GM18505 (cell line): ENCODE results near the gene HOXC6.

Experiments
- ATAC-seq: cut with Tn5 transposase; IDR thresholded peaks from one replicate; pipeline ENCODE4 v1.9.1; 2021; ENCODE audit not compliant: unreplicated experiment
- POLR2A ChIP-seq: IDR thresholded peaks from 4 replicates; pipeline ENCODE4 v1.6.1; 2011; ENCODE audit warnings: borderline replicate concordance; ENCODE audit not compliant: insufficient read depth, insufficient read length; ENCODE audit errors: extremely low read depth

HOXC6 gene

GRCh38 chr12:53995002-53995377 is 33.2 kb upstream of the HOXC6 start:
- no peak for TF ChIP-seq POLR2A
- no peak for ATAC-seq

GRCh38 chr12:53995378-53996239 is 32.6 kb upstream of the HOXC6 start:
- ATAC-seq: no peak
- TF ChIP-seq POLR2A: no peak

GRCh38 chr12:53996240-53997203 is 31.7 kb upstream of the HOXC6 start:
- no peak for ATAC-seq
- no peak for TF ChIP-seq POLR2A

GRCh38 chr12:53997204-53998109 is 30.8 kb upstream of the HOXC6 start:
- no peak for ATAC-seq
- no peak for TF ChIP-seq POLR2A

DNA sequence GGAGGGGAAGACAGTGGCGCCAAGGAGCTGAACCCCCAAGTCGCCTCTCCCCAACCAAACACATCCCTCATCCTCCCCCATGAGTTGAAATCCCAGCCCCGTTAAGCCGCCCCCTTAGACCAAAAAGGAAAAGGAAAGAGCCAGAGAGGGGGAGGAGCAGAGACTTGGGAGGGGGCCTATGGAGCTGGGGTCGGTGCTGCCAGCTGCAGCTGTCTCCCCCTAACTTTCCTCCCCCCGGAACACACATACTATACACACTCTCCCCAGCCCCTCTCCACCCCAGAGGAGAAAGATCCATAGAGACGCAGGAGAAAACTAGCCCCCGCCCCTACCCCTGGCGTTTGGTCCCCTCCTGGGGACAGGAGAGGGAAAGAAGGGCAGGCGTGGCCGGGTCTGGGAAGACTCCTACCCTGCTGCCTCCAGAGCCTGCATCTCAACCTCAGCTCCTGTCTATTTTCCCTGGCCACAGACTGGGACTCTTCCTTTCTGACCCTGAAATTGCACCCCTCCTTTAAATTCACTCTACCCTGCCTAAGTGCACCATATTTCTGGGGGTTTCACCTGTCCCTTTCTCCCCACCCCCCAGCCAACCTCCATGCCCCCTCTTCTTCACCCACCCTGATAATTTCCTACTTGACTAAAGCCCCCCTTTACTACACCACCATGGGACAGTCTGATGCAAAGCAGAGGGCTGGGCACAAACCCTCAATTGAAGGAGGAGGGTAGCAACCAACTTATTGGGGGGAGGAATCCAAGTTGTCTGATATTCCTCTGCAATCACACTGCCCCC is 29.9 kb upstream of the HOXC6 start:
- no peak for TF ChIP-seq POLR2A
- no peak for ATAC-seq

DNA sequence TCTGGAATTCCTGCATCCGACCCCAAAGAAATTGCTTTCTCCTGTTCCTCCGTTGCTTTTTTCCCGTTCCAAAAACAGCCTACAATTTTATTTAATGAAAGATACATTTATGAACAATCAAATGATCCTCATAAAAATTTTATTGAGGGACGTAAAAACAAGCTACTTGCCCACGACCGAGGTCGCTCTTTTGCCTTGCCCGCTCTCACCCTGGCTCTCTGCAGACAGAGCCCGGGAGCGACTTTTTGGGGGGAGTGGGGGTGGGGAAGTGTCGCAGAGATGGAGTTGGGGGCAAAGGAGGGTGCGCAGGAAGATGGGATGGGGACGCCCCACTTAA is 29.4 kb upstream of the HOXC6 start:
- ATAC-seq: no peak
- no peak for TF ChIP-seq POLR2A

DNA sequence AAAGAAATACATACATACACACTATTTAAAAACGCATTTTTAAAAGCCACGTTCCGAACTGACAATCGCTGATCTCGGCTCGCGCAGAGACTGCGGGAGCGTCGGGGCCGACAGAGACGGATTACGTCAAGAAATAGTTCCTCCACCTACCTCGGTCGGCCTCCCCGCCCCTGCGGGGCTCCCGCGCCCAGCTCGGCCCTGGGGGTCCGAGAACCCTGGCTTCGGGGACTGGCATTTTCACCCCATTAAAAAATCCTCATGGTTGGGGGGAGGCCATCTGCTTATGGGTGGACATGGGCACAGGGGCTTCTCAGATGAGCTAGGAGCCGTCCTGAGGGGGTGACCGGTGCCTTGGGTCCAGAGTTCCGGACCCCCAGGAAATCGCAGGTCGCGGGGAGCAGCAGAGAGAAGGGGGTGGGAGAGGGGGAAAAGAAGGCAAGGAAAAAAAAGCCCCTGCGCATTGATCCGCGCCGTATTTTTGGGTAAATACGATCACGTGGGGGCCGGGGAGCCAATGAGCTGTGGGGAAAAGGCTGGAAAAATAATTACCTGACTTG is 28.6 kb upstream of the HOXC6 start:
- TF ChIP-seq POLR2A: no peak
- ATAC-seq: no peak

- no peak for TF ChIP-seq POLR2A
- ATAC-seq: no peak
These were observed 27.8 kb upstream of the HOXC6 start, which contains the start of gene HOXC9 for GRCh38 chr12:54000116-54001114. HOXC9 (plus strand) TSS chr12:54000161; CDS start chr12:54000189, 28 bp downstream.

DNA sequence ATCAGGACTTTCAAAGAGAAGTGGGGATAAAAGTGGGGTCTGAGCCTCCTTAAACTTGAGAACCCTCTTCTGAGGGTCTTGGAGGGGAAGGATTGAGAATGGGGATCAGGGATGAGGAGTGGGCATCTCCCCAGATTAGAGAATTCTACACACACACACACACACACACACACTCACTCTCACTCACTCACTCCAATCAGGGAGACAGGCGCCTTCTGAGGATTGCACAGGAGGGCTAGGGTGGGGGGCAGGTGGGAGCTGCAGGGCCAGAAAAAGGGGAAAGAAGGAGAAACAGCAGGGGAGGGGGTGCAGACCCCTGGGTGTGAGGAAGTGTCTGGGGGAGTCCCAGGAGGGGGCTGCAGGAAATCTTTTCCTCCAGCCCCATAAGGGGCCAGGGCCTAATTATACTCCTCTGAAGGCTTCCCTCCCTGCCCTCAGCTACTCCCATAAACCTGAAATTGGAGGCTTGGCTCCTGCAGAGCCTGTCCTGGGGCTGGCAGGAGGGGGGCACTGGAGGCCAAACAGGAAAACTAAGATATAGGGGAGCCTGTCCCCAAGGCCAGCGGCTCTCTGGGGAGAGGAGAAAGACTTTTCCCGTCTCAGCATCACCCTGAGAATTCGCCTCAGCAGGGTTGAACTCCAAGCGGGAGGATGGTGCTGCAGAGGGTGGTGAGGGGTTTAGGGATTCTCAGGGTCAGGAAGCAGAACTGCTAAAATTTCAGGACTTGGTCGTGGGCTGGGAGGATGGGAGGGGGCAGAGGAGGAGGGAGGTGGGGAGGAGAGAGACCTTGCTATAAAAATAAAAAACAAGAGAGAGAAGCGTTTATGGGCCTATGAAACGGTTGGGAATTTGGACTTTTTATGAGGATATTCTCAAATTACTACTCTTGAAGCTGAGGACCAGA is 26.7 kb upstream of the HOXC6 start:
- ATAC-seq: no peak
- TF ChIP-seq POLR2A: no peak
